GF-D8 (cell line): ENCODE measurements around the gene TLE4.

Source experiments
- DNase-seq: peaks from one replicate; lab custom pipeline; 2025; lab: John Stamatoyannopoulos, UW

The TLE4 gene

GRCh38 chr9:79572032-79572607 is 355 bp downstream of the TLE4 start:
- peak; percentile 83 for DNase-seq

- DNase-seq = no peak
These were observed 1.0 kb downstream of the TLE4 start for GRCh38 chr9:79572608-79573411.

GRCh38 chr9:79573412-79573923 is 1.7 kb downstream of the TLE4 start:
- DNase-seq = no peak

GRCh38 chr9:79574136-79574535 is 2.4 kb downstream of the TLE4 start:
- no peak for DNase-seq

GRCh38 chr9:79574781-79575180 is 3.0 kb downstream of the TLE4 start:
- DNase-seq = no peak

GRCh38 chr9:79575547-79575946 is 3.8 kb downstream of the TLE4 start:
- no peak for DNase-seq

GRCh38 chr9:79577969-79578723 is 6.4 kb downstream of the TLE4 start:
- DNase-seq = no peak

GRCh38 chr9:79578891-79579290 is 7.1 kb downstream of the TLE4 start:
- no peak for DNase-seq

- no peak for DNase-seq
These were observed 7.9 kb downstream of the TLE4 start for GRCh38 chr9:79579624-79580023.

GRCh38 chr9:79580055-79580454 is 8.3 kb downstream of the TLE4 start:
- no peak for DNase-seq

GRCh38 chr9:79581388-79581787 is 9.6 kb downstream of the TLE4 start:
- DNase-seq = no peak

- DNase-seq = peak; percentile 59
These were observed 10.0 kb downstream of the TLE4 start for GRCh38 chr9:79581794-79582193.

GRCh38 chr9:79583952-79584654 is 12.3 kb downstream of the TLE4 start:
- peak; percentile 86 for DNase-seq

- peak; percentile 65 for DNase-seq
These were observed 12.9 kb downstream of the TLE4 start for GRCh38 chr9:79584655-79584982.

- no peak for DNase-seq
These were observed 16.9 kb downstream of the TLE4 start for GRCh38 chr9:79588488-79589223.

- no peak for DNase-seq
These were observed 19.7 kb downstream of the TLE4 start for GRCh38 chr9:79591458-79591857.

GRCh38 chr9:79592726-79593493 is 21.1 kb downstream of the TLE4 start:
- peak; percentile 23 for DNase-seq

GRCh38 chr9:79598562-79599345 is 27.0 kb downstream of the TLE4 start:
- DNase-seq = peak; percentile 44

GRCh38 chr9:79600466-79600865 is 28.7 kb downstream of the TLE4 start:
- DNase-seq = no peak
